HUDEP-2 (cell line): ENCODE results near the gene SNRPD3.

Experiments used
- DNase-seq, 76 experiments: peaks; one replicate each; lab custom pipeline; 2025; ENCODE audit not compliant: unreplicated experiment in 76 of 76; lab: John Stamatoyannopoulos, UW

SNRPD3 gene

GRCh38 chr22:24555165-24556039 lies at the start of gene SNRPD3:
SNRPD3 (plus strand) TSS chr22:24555999; CDS start chr22:24557675, 1,676 bp downstream.
- peak; percentile 73 to 100 (median 99) for DNase-seq

- no peak for DNase-seq
These were observed 48.9 kb upstream of the SNRPD3 start for GRCh38 chr22:24506802-24507438.

- DNase-seq = no peak
These were observed 48.1 kb upstream of the SNRPD3 start for GRCh38 chr22:24507716-24508115.

- DNase-seq = peak in 75 of 76 experiments; percentile 31 to 95 (median 83)
These were observed 44.9 kb upstream of the SNRPD3 start for GRCh38 chr22:24510637-24511625.

GRCh38 chr22:24512043-24512442 lies 43.8 kb upstream of the SNRPD3 start:
- DNase-seq = peak in 38 of 76 experiments; percentile 7 to 51 (median 24)

- no peak for DNase-seq
These were observed 42.2 kb upstream of the SNRPD3 start for GRCh38 chr22:24513378-24514240.

GRCh38 chr22:24514241-24515026 lies 41.4 kb upstream of the SNRPD3 start:
- no peak for DNase-seq

- DNase-seq = no peak
These were observed 40.8 kb upstream of the SNRPD3 start for GRCh38 chr22:24515027-24515338.

- DNase-seq = peak in 1 of 76 experiments; percentile 28
These were observed 39.5 kb upstream of the SNRPD3 start for GRCh38 chr22:24516301-24516737.

- no peak for DNase-seq
These were observed 38.4 kb upstream of the SNRPD3 start for GRCh38 chr22:24517446-24517845.

GRCh38 chr22:24518228-24518627 lies 37.6 kb upstream of the SNRPD3 start:
- no peak for DNase-seq

- no peak for DNase-seq
These were observed 36.9 kb upstream of the SNRPD3 start for GRCh38 chr22:24518771-24519485.

- no peak for DNase-seq
These were observed 36.3 kb upstream of the SNRPD3 start for GRCh38 chr22:24519496-24519895.

- DNase-seq = peak in 43 of 76 experiments; percentile 8 to 71 (median 33)
These were observed 34.0 kb upstream of the SNRPD3 start for GRCh38 chr22:24521791-24522245.

- DNase-seq = no peak
These were observed 31.9 kb upstream of the SNRPD3 start for GRCh38 chr22:24523873-24524272.

GRCh38 chr22:24525416-24526037 lies 30.3 kb upstream of the SNRPD3 start:
- peak in 71 of 76 experiments; percentile 18 to 90 (median 71) for DNase-seq

GRCh38 chr22:24526191-24526590 lies 29.6 kb upstream of the SNRPD3 start:
- no peak for DNase-seq

- no peak for DNase-seq
These were observed 25.9 kb upstream of the SNRPD3 start for GRCh38 chr22:24529898-24530297.
